HG03066 (cell line): ENCODE measurements around the gene FAM78A.

Experiments used
- ATAC-seq: cut with Tn5 transposase; IDR thresholded peaks from one replicate; pipeline ENCODE4 v1.9.1; 2021; ENCODE audit warnings: low read depth; ENCODE audit not compliant: unreplicated experiment

FAM78A gene

GRCh38 chr9:131303381-131304321 lies 27.3 kb upstream of the FAM78A start:
- ATAC-seq = no peak

- no peak for ATAC-seq
Measured at GRCh38 chr9:131302244-131303075, 26.1 kb upstream of the FAM78A start.

GRCh38 chr9:131300444-131300843 lies 24.1 kb upstream of the FAM78A start:
- no peak for ATAC-seq

GRCh38 chr9:131299961-131300347 lies 23.6 kb upstream of the FAM78A start:
- no peak for ATAC-seq

GRCh38 chr9:131299346-131299960 lies 23.1 kb upstream of the FAM78A start:
- ATAC-seq = no peak

GRCh38 chr9:131298816-131299215 lies 22.5 kb upstream of the FAM78A start:
- ATAC-seq = no peak

GRCh38 chr9:131298341-131298740 lies 22.0 kb upstream of the FAM78A start:
- no peak for ATAC-seq

GRCh38 chr9:131297903-131298302 lies 21.6 kb upstream of the FAM78A start:
- no peak for ATAC-seq

GRCh38 chr9:131296906-131297500 lies 20.7 kb upstream of the FAM78A start:
- ATAC-seq = no peak

GRCh38 chr9:131296460-131296859 lies 20.1 kb upstream of the FAM78A start:
- no peak for ATAC-seq

- ATAC-seq = no peak
Measured at GRCh38 chr9:131292937-131293336, 16.6 kb upstream of the FAM78A start.

- ATAC-seq = no peak
Measured at GRCh38 chr9:131291795-131292315, 15.5 kb upstream of the FAM78A start.

- ATAC-seq = no peak
Measured at GRCh38 chr9:131290767-131291370, 14.6 kb upstream of the FAM78A start.

- ATAC-seq = no peak
Measured at GRCh38 chr9:131290036-131290766, 13.9 kb upstream of the FAM78A start.

GRCh38 chr9:131289301-131290035 lies 13.2 kb upstream of the FAM78A start, which contains the start of gene PLPP7:
PLPP7 (plus strand) TSS chr9:131289723; CDS start chr9:131289998, 275 bp downstream.
- ATAC-seq = no peak

GRCh38 chr9:131288217-131288616 lies 11.9 kb upstream of the FAM78A start:
- no peak for ATAC-seq

- no peak for ATAC-seq
Measured at GRCh38 chr9:131287359-131287758, 11.0 kb upstream of the FAM78A start.

- no peak for ATAC-seq
Measured at GRCh38 chr9:131284856-131285255, 8.5 kb upstream of the FAM78A start.
